AG09319 (cell line): Measurements from ENCODE around the gene SRRM4.

Experiments used
- DNase-seq: peaks from one replicate; pipeline ENCODE4 v3.0.0-alpha.2; 2010; ENCODE audit warnings: low read depth; ENCODE audit errors: extremely low read depth
- TF ChIP-seq, protein P1 (sequence below): IDR thresholded peaks from 2 replicates; pipeline ENCODE4 v1.5.1; 2011; ENCODE audit warnings: low read depth, mild to moderate bottlenecking, inconsistent platforms, low read length, moderate library complexity

SRRM4 gene

DNA sequence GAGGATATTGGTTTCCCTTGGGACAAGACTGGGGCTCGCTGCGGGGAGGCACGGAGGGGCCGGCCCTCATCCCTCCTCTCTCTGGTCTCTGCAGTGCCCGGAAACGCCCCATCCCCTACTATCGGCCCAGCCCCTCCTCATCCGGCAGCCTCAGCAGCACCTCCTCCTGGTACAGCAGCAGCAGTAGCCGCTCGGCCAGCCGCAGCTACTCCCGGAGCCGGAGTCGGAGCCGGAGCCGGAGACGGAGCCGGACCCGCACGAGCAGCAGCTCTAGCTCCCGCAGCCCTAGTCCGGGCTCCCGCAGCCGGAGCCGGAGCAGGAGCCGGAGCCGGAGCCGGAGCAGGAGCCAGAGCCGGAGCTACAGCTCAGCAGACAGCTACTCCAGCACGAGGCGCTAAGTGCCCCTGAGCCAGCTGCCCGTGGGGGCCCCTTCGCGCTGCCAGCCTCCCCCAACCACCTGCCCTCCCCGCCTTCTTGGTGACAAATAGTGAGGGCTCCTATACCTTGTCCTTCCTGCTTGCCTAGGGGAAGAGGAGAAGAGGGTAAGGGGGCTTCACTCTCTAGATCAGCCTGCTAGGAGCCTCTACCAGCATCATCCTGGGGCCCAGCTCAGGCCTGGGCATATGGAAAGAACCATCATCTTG, 175.2 kb downstream of the SRRM4 start:
- no peak for DNase-seq
- TF ChIP-seq, protein P1, sequence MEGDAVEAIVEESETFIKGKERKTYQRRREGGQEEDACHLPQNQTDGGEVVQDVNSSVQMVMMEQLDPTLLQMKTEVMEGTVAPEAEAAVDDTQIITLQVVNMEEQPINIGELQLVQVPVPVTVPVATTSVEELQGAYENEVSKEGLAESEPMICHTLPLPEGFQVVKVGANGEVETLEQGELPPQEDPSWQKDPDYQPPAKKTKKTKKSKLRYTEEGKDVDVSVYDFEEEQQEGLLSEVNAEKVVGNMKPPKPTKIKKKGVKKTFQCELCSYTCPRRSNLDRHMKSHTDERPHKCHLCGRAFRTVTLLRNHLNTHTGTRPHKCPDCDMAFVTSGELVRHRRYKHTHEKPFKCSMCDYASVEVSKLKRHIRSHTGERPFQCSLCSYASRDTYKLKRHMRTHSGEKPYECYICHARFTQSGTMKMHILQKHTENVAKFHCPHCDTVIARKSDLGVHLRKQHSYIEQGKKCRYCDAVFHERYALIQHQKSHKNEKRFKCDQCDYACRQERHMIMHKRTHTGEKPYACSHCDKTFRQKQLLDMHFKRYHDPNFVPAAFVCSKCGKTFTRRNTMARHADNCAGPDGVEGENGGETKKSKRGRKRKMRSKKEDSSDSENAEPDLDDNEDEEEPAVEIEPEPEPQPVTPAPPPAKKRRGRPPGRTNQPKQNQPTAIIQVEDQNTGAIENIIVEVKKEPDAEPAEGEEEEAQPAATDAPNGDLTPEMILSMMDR, result no peak

DNA sequence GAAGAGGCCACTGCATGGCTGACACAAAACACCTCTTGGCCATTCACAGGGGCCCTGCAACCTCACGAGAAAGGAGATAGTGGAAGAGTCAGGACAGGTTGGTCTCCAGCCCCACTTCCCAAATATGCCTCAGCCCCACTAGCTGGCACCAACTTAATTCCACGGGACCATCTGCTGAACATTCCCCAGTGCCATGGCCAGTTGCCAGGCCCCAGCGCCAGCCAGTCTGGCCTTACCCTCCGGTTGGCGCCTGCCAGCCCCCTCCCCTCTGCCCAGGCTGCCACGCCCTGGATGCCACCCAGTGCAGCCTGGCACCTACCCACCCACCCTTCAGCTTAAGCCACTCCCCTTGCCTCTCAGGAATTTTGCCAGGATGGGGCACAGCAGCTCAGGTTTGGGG, 176.2 kb downstream of the SRRM4 start:
- DNase-seq, result no peak

DNA sequence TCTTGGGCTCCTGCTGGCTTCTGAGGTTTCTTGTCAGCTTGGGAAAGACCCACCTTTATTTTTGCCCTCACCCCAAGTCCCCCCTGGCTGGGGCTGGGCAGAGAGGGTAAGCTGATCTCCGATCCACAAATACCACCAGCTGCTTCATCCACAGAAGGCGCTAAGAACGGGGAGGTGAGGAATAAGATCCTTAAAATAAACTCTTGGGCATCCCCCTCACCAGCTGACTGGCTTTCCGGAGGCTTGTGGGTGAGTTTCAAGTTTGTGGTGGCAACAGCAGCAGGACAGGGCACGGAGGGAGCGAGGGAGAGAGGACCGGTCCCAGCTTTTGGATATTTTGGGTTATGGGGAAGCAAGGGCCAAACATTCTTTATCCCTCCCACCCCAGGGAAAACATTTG, 176.6 kb downstream of the SRRM4 start:
- TF ChIP-seq, protein P1, result no peak
- no peak for DNase-seq

More for the DNA sequence above, 176.2 kb downstream of the SRRM4 start:
- TF ChIP-seq, protein P1, result no peak

DNA sequence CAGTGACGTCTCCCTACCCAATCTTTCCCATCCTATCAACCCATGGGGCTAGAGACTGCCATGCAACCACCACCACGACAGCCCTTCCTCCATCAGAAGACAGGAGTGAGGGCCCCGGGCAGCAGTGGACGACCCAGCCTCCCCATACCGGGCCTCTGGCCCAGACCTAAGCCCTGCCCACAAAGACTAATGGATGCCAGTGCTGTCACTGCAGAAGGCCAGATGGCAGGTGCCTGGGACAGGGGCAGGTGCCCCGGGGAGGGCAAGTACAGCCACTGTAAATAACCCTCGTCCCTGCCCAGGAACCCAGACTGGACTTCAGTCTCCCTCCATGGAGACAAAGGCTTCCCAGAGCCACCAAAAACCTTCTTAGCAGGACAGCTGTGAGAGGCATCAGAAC, 177.1 kb downstream of the SRRM4 start:
- TF ChIP-seq, protein P1, result no peak
- DNase-seq, result no peak

DNA sequence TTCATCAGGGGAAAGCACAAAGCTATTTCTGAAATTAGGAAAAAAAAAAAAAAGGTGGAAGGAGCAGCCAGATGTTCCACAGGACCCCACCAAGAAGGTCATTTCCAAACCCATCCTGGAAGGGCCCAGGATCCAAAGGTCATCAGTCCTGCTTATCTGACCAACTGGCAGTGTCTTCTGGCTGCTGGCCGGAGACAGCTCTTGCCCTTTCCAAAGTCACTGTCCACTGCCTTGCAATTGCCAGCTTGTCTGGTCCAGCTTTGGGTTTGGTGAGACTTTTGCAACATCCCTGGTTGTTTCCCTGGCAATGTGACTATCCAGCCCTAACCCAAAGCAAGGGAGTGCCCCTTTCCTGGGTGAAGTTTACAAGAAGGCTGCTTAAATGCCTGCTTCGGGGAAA, 178.5 kb downstream of the SRRM4 start:
- TF ChIP-seq, protein P1, result no peak
- DNase-seq, result no peak

DNA sequence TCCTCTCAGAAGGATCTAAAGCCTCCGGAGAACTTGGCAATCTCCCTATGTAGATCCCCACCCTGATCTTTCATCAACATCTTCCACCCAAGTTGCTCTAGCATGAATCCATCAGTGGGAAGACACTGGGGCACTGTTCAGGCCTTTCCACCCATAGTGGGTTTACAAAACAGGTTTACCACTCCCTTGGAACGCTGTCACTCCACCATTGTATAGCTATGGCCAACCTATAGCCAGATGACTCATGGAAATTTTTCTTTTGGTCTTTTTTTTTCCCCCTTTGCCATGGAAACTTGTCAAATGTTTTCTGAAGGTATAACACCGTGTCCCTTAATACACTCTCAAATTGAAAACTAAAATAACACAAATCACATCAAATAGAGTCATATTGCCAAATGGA, 186.6 kb downstream of the SRRM4 start:
- DNase-seq, result no peak
- TF ChIP-seq, protein P1, result no peak

DNA sequence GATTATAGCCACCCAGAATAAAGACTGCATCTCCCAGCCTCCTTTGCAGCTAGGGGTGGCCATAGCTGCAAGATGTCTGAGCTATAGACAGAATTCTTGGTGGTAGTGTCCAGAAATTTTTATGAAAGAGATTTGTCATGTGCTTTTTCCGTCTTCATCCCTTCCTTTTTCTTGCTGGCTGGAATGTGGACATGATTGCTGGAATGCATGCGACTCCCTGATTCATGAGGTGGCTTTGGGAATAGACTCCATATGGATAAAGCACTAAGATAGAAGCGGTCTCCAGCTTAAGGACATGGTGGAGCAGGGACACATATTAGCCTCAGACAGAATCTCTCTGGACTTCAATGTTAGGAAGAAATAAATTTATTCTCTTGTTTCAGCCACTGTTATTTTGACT, 187.4 kb downstream of the SRRM4 start:
- TF ChIP-seq, protein P1, result no peak
- DNase-seq, result no peak
